Liver (tissue), 3 donors: ENCODE data around the gene RMND1.

ENCODE experiments used
- ATF3 ChIP-seq: IDR thresholded peaks from 2 replicates; pipeline ENCODE4 v1.6.1; 2016; ENCODE audit warnings: antibody characterized with exemption
- RAD21 ChIP-seq, 2 donors: IDR thresholded peaks; 2 replicates each; pipeline ENCODE4 v1.6.1; 2016; ENCODE audit warnings: antibody characterized with exemption in 2 of 2, mild to moderate bottlenecking in 2 of 2
- ZBTB33 ChIP-seq: IDR thresholded peaks from 2 replicates; pipeline ENCODE4 v1.6.1; 2016; ENCODE audit warnings: antibody characterized with exemption
- TF ChIP-seq, protein P1 (sequence below): fragments of 150-350 bp; IDR thresholded peaks from 2 replicates; pipeline ENCODE4 v1.5.1; 2017; ENCODE audit warnings: improper control_type of control experiment, low read depth, low read length; ENCODE audit not compliant: missing input control
- donor health status: healthy.
- donor health status: healthy.

- TF ChIP-seq ZBTB33 (no peak), RAD21 (IDR thresholded peaks at IDR 0.05) (no peak), ATF3 (no peak)
- TF ChIP-seq, protein P1, sequence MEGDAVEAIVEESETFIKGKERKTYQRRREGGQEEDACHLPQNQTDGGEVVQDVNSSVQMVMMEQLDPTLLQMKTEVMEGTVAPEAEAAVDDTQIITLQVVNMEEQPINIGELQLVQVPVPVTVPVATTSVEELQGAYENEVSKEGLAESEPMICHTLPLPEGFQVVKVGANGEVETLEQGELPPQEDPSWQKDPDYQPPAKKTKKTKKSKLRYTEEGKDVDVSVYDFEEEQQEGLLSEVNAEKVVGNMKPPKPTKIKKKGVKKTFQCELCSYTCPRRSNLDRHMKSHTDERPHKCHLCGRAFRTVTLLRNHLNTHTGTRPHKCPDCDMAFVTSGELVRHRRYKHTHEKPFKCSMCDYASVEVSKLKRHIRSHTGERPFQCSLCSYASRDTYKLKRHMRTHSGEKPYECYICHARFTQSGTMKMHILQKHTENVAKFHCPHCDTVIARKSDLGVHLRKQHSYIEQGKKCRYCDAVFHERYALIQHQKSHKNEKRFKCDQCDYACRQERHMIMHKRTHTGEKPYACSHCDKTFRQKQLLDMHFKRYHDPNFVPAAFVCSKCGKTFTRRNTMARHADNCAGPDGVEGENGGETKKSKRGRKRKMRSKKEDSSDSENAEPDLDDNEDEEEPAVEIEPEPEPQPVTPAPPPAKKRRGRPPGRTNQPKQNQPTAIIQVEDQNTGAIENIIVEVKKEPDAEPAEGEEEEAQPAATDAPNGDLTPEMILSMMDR: no peak
These were observed 32.1 kb upstream of the RMND1 start for GRCh38 chr6:151483994-151484393.
